HCT116 (cell line): ENCODE results near the gene KIAA1671. TPM values are rescaled to one million over a fixed set of nuclear protein-coding genes. Genes with fewer than 3 reads are reported as not detected.

Experiments
- ATAC-seq: fragments of 200-7000 bp; cut with Tn5 transposase; 2 replicates; pipeline ENCODE4 v1.9.1; 2020; ENCODE audit warnings: mild to moderate bottlenecking, moderate library complexity
- BruUV-seq: library from RNA; stranded (reverse); fragments of 400-500 nt; replicated peaks from 2 replicates; lab custom pipeline; 2021; lab: Mats Ljungman, UMichigan
- CTCF ChIA-PET: fragments of 300-600 bp; sonication (Branson Sonifier 250); formaldehyde crosslinking; loops from one replicate; lab custom pipeline; 2021; ENCODE audit warnings: antibody characterized with exemption; lab: Charles Lee
- POLR2A ChIA-PET: fragments of 300-600, 350-600 bp; sonication (Branson Sonifier 250); formaldehyde crosslinking; loops from one replicate; lab custom pipeline; 2021; ENCODE audit warnings: antibody characterized with exemption; lab: Charles Lee
- RAD21 ChIA-PET, 2 experiments: fragments of 300-600 bp; sonication (Branson Sonifier 250); formaldehyde crosslinking; loops; one replicate each; lab custom pipeline; 2023; ENCODE audit warnings: low total read pairs in 2 of 2; ENCODE audit not compliant: uncharacterized antibody in 2 of 2, unreplicated experiment in 2 of 2, low non-redundant PET in 1 of 2; lab: Charles Lee
- DNase-seq: peaks from one replicate; pipeline ENCODE4 v3.0.0-alpha.2; 2010; ENCODE audit warnings: low read depth, low spot score
- H2AFZ ChIP-seq: fragments of 200-600 bp; shearing (Covaris generic), sonication (generic); 2 replicates; pipeline ENCODE4 v1.6.1; 2017; ENCODE audit warnings: low read depth, mixed run types, mixed read lengths, antibody characterized with exemption, low read length; ENCODE audit not compliant: poor library complexity, severe bottlenecking
- H3K27ac ChIP-seq: 2 replicates; pipeline ENCODE4 v1.5.1; 2012; ENCODE audit warnings: low read depth, low read length
- H3K27me3 ChIP-seq: fragments of 200-600 bp; sonication (generic); 2 replicates; pipeline ENCODE4 v1.6.1; 2016; ENCODE audit warnings: mixed run types, low read length, mixed read lengths; ENCODE audit not compliant: insufficient read depth
- H3K36me3 ChIP-seq, 2 experiments: fragments of 200-500 bp in 1 of 2; fragments of 200-600 bp in 1 of 2; sonication (Bioruptor generic) in 1 of 2; sonication (generic) in 1 of 2; 2 replicates each; pipeline versions ENCODE4 v1.5.1 to v1.6.1; 2014 to 2016; ENCODE audit warnings: low read length in 2 of 2, inconsistent platforms in 1 of 2, mixed read lengths in 1 of 2, mixed run types in 1 of 2; ENCODE audit not compliant: insufficient read depth in 2 of 2, control insufficient read depth in 1 of 2
- H3K4me1 ChIP-seq, 2 experiments: fragments of 200-600 bp in 1 of 2; sonication (generic) in 1 of 2; 2 replicates each; pipeline versions ENCODE4 v1.5.1 to v1.6.1; 2012 to 2017; ENCODE audit warnings: low read length in 2 of 2, inconsistent platforms in 1 of 2, mild to moderate bottlenecking in 1 of 2, mixed read lengths in 1 of 2, mixed run types in 1 of 2, moderate library complexity in 1 of 2; ENCODE audit not compliant: insufficient read depth in 2 of 2, control insufficient read depth in 1 of 2
- H3K4me2 ChIP-seq: fragments of 200-600 bp; sonication (generic); 2 replicates; pipeline ENCODE4 v1.6.1; 2017; ENCODE audit warnings: mixed run types, low read length, mixed read lengths
- H3K4me3 ChIP-seq, 2 experiments: fragments of 200-600 bp in 1 of 2; sonication (generic) in 1 of 2; replicated peaks in 1 of 2; 2 replicates each; pipeline ENCODE4 v1.5.1; 2011 to 2016; ENCODE audit warnings: low read length in 2 of 2, control low read depth in 1 of 2, low read depth in 1 of 2, mild to moderate bottlenecking in 1 of 2, mixed read lengths in 1 of 2, mixed run types in 1 of 2
- H3K79me2 ChIP-seq: fragments of 200-600 bp; sonication (generic); 2 replicates; pipeline ENCODE4 v1.6.1; 2017; ENCODE audit warnings: mild to moderate bottlenecking, mixed run types, low read length, moderate library complexity, mixed read lengths; ENCODE audit not compliant: insufficient read depth
- H3K9ac ChIP-seq: fragments of 200-600 bp; sonication (generic); 2 replicates; pipeline ENCODE4 v1.6.1; 2016; ENCODE audit warnings: low read length, mixed read lengths
- H3K9me2 ChIP-seq: fragments of 200-600 bp; sonication (generic), shearing (Covaris generic); 2 replicates; pipeline ENCODE4 v1.6.1; 2017; ENCODE audit warnings: mixed run types, mild to moderate bottlenecking, moderate library complexity; ENCODE audit not compliant: insufficient read depth
- H3K9me3 ChIP-seq, 2 experiments: fragments of 200-500 bp in 1 of 2; fragments of 200-600 bp in 1 of 2; sonication (Bioruptor generic) in 1 of 2; sonication (generic) in 1 of 2; 2 replicates each; pipeline ENCODE4 v1.6.1; 2014 to 2017; ENCODE audit warnings: low read length in 2 of 2, mixed read lengths in 2 of 2, inconsistent platforms in 1 of 2, low read depth in 1 of 2, mild to moderate bottlenecking in 1 of 2, mixed run types in 1 of 2, moderate library complexity in 1 of 2; ENCODE audit not compliant: control insufficient read depth in 1 of 2, insufficient read depth in 1 of 2
- H4K20me1 ChIP-seq: fragments of 200-600 bp; sonication (generic), shearing (Covaris generic); 2 replicates; pipeline ENCODE4 v1.6.1; 2017; ENCODE audit warnings: mixed run types, mild to moderate bottlenecking, moderate library complexity; ENCODE audit not compliant: insufficient read depth
- CBX3 ChIP-seq: IDR thresholded peaks from 2 replicates; pipeline ENCODE4 v1.6.1; 2012; ENCODE audit warnings: low read depth
- EGR1 ChIP-seq: IDR thresholded peaks from 2 replicates; pipeline ENCODE4 v1.6.1; 2012; ENCODE audit warnings: low read depth
- EZH2 ChIP-seq: fragments of 200-600 bp; sonication (generic); IDR thresholded peaks from 2 replicates; pipeline ENCODE4 v1.6.1; 2017; ENCODE audit warnings: antibody characterized with exemption, mixed run types
- JUND ChIP-seq: IDR thresholded peaks from 2 replicates; pipeline ENCODE4 v1.6.1; 2012
- POLR2A ChIP-seq: IDR thresholded peaks from 2 replicates; pipeline ENCODE4 v1.7.0; 2011; ENCODE audit warnings: borderline replicate concordance; ENCODE audit not compliant: insufficient read depth, insufficient read length; ENCODE audit errors: extremely low read depth
- RAD21 ChIP-seq: IDR thresholded peaks from 2 replicates; pipeline ENCODE4 v1.6.1; 2012; ENCODE audit warnings: low read depth, mild to moderate bottlenecking
- REST ChIP-seq: IDR thresholded peaks from 2 replicates; pipeline ENCODE4 v1.6.1; 2012; ENCODE audit warnings: low read depth
- SP1 ChIP-seq: IDR thresholded peaks from 2 replicates; pipeline ENCODE4 v1.6.1; 2012; ENCODE audit warnings: low read depth
- TCF7L2 ChIP-seq: IDR thresholded peaks from 2 replicates; pipeline ENCODE4 v1.7.0; 2011; ENCODE audit warnings: borderline replicate concordance, inconsistent platforms; ENCODE audit not compliant: insufficient read depth, insufficient read length; ENCODE audit errors: extremely low read depth
- YY1 ChIP-seq: IDR thresholded peaks from 2 replicates; pipeline ENCODE4 v1.6.1; 2011; ENCODE audit warnings: low read length, low read depth, moderate library complexity, mild to moderate bottlenecking; ENCODE audit not compliant: insufficient replicate concordance; ENCODE audit errors: extremely low read depth
- intact Hi-C: fragments of 100-400 bp; cut with micrococcal nuclease; formaldehyde crosslinking; loops from 2 replicates; pipeline ENCODE4 v1.10.0; 2022
- total RNA-seq: library from RNA; stranded (reverse); gene quantifications from one replicate; pipeline ENCODE4 v1.2.1, GENCODE V29; 2021; ENCODE audit not compliant: unreplicated experiment
- TF ChIP-seq, protein P1 (sequence below): IDR thresholded peaks from 2 replicates; pipeline ENCODE4 v1.6.1; 2012

KIAA1671 gene
- total RNA-seq, 1 experiment from 2014 or later: 36.8 TPM

DNA sequence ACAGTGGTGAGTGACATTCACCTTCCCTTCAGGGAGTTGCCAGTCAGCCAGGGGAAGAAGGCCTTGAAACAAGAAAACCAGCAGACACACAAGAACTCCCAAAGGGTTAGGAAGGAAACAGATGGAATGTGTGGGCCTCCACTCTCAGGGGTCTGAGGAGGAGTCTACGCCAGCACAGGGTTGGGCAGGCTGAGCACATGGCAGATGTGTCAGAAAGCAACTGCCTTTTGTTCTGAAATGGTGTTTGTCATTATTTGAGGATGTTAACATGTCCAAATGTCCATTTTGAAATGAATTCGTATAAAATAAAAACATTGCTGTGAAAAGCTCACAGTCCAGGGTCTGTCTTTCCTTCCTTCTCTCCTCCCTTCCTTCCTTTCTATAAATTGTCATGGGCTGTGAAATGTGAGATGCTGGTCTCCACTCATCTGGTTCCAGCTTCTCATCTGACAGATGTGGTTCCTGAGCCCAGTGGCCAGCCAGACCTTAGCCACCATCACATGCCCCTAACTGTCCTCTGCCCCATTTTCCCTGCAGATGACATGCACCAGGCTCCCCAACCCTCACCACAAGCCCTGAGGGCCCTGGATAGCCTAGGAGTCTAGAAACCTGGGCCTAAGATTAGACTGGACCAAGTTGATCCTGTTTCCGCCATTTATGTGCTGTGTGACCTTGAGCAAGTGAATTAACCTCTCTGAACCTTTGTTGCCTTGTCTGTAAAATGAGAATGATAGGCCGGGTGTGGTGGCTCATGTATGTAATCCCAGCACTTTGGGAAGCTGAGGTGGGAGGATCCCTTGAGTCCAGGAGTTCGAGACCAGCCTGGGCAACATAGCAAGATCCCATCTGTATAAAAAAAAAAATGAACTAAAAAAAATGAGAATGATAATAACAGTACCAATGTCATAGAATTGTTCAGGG lies 190.9 kb downstream of the KIAA1671 start:
- Histone ChIP-seq H3K27me3 (no peaks in the 10 kb centered on the region), H3K79me2 (no peaks in the 10 kb centered on the region; the same call in 1 of the 2 replicates), H2AFZ (no peak overlapping the region), H3K9me2 (no peaks in the 10 kb centered on the region), H3K4me2 (no peak overlapping the region), H4K20me1 (no peaks in the 10 kb centered on the region), H3K9me3 (no peaks in the 10 kb centered on the region), H3K27ac (no peak overlapping the region), H3K36me3 (no peaks in the 10 kb centered on the region), H3K4me1 (no peaks in the 10 kb centered on the region)
- intact Hi-C loops: no loop called here
- RAD21 ChIA-PET: no interaction called here
- DNase-seq: no peak
- no peak for TF ChIP-seq SP1
- TF ChIP-seq YY1: no peak
- no peak for TF ChIP-seq CBX3
- TF ChIP-seq POLR2A: no peak
- no peak for TF ChIP-seq REST
- no peak for TF ChIP-seq EZH2
- no peak for TF ChIP-seq RAD21
- TF ChIP-seq JUND: no peak
- TF ChIP-seq, protein P1, sequence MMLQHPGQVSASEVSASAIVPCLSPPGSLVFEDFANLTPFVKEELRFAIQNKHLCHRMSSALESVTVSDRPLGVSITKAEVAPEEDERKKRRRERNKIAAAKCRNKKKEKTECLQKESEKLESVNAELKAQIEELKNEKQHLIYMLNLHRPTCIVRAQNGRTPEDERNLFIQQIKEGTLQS: no peak
- no peak for TF ChIP-seq EGR1
- TF ChIP-seq TCF7L2: no peak
- TF ChIP-seq, all 23 proteins: peak for 0
- CTCF ChIA-PET: no interaction called here
- Histone ChIP-seq H3K4me3 (no peak overlapping the region), H3K9ac (no peak overlapping the region)
- POLR2A ChIA-PET: no interaction called here
- no TSS peak for BruUV-seq
- no peak for ATAC-seq
